ENCODE data around the gene NLRP2B. TPM values are rescaled to one million over a fixed set of nuclear protein-coding genes. Genes with fewer than 3 reads are reported as not detected.

Gene NLRP2B
- total RNA-seq, 4 donors from 2014 or later, result not detected

Other genes with a start within 250 kb of the NLRP2B start
- gene ZXDB, start 88.2 kb downstream of the NLRP2B start, total RNA-seq, result 1 to 10 TPM; 3.2 to 8.4 (median 3.7) TPM
- gene ZXDA, start 230.2 kb upstream of the NLRP2B start, total RNA-seq, result 1 to 10 TPM; 1.3 to 6.1 (median 1.4) TPM

Data from esophagus squamous epithelium (tissue), 4 donors.